ENCODE results near the gene GDAP1L1.
A peak's percentile ranks its signal among the peaks of the same experiment; 100 is the strongest.

- no peak for TF ChIP-seq CTCF (IDR thresholded peaks at IDR 0.05)
- peak in 1 of 2 experiments; percentile 23; a peak in 1 of 4 replicates for TF ChIP-seq EP300 (IDR thresholded peaks at IDR 0.05; ENCODE audit: borderline replicate concordance in 1 of 2, low read depth in 1 of 2, low read length in 1 of 2)
These were observed 36.5 kb upstream of the GDAP1L1 start, which contains the start of gene OSER1 for GRCh38 chr20:44210406-44211176.

Data from SK-N-SH (cell line).